ENCODE measurements around the gene COL13A1.

The COL13A1 gene

DNA sequence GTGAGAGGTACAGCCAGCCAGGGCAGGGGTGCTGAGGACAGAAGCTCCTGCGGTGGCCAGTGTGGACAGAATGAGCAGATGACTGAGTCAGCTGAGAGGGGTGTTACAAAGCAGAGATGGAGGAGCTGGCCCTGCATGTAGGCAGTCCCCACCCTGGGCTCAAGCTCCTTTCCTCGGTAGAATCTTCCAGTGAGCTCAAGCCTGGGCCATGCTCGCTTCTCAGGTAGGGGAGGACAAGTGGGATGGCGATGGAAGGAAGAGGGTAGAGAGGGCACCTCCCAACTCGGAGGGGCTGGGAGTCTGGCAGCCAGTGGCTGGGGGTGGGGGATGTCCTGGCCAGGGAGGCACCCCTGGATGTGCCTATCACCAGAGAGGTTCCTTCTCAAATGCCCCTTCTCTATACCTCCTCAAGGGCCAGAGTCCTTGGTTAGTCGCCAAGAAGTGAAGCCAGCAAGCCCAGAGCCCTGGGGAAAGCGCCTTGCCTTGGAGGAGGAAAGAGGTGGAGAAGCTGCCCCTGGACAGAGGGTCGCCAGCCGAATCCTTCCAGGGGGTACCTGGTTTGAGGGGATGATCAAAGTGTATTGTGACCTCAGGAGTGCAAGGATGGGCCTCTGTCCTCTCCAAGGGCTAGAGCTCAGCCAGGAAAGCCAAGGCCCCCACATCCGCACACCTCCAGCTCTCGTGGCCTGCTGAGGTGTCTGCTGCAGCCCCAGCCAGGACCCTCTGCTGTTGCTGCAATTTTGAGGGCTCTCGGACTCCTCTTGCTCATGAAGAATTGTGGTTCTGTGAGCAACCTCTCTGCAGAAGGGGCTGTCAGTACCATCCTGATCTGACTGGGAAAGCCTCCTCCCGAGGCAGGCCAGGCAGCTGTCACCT, 162.4 kb downstream of the COL13A1 start:
- Histone ChIP-seq H3K4me1 (ENCODE audit: insufficient read depth, insufficient read length) (no peaks in the 10 kb centered on the region), H3K4me3 (ENCODE audit: insufficient read length, low read depth) (no peak overlapping the region), H3K9ac (ENCODE audit: insufficient read length, low read depth) (no peak overlapping the region), H3K36me3 (ENCODE audit: insufficient read depth, insufficient read length, low read length) (no peaks in the 10 kb centered on the region), H3K27me3 (ENCODE audit: insufficient read depth, insufficient read length) (no peaks in the 10 kb centered on the region), H3K9me3 (ENCODE audit: insufficient read depth, low read length) (no peaks in the 10 kb centered on the region)
- DNase-seq (ENCODE audit: low read depth, low spot score) = no peak
- no peak for TF ChIP-seq ZNF274 (IDR thresholded peaks at IDR 0.05; ENCODE audit: low read depth, low read length)
- no peak for TF ChIP-seq SUZ12 (IDR thresholded peaks at IDR 0.05; ENCODE audit: extremely low read depth, insufficient read depth, insufficient read length)
- no peak for TF ChIP-seq YY1 (IDR thresholded peaks at IDR 0.05; ENCODE audit: insufficient read depth, insufficient read length)

DNA sequence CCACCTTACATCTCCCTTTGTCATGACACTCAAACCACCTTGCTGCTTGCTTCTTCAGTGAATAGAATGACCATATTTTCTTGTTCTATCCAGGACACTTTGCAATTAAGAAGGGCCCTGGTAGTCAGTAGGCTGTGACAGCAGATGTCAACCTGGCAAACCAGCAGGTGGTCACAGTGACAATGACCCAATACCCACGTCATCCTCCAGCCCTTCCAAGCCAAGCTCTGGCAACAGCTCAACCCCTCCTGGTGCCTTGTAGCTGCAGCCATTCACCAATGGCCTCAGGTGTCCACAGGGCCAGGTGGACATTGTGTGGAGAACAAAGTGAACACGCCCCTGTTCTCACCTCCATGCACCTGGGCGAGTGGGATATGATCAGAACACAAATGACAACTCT, 163.4 kb downstream of the COL13A1 start:
- H3K27me3 ChIP-seq (ENCODE audit: insufficient read depth, insufficient read length) = no peaks in the 10 kb centered on the region
- H3K9me3 ChIP-seq (ENCODE audit: insufficient read depth, low read length) = no peaks in the 10 kb centered on the region
- H3K36me3 ChIP-seq (ENCODE audit: insufficient read depth, insufficient read length, low read length) = no peaks in the 10 kb centered on the region
- no peak overlapping the region for H3K9ac ChIP-seq (ENCODE audit: insufficient read length, low read depth)
- no peak overlapping the region for H3K4me3 ChIP-seq (ENCODE audit: insufficient read length, low read depth)
- DNase-seq (ENCODE audit: low read depth, low spot score) = no peak
- no peaks in the 10 kb centered on the region for H3K4me1 ChIP-seq (ENCODE audit: insufficient read depth, insufficient read length)
- no peak for TF ChIP-seq SUZ12 (IDR thresholded peaks at IDR 0.05; ENCODE audit: extremely low read depth, insufficient read depth, insufficient read length)
- no peak for TF ChIP-seq ZNF274 (IDR thresholded peaks at IDR 0.05; ENCODE audit: low read depth, low read length)
- no peak for TF ChIP-seq YY1 (IDR thresholded peaks at IDR 0.05; ENCODE audit: insufficient read depth, insufficient read length)

GRCh38 chr10:69965919-69966662, 164.4 kb downstream of the COL13A1 start:
- TF ChIP-seq SUZ12 (IDR thresholded peaks at IDR 0.05; ENCODE audit: extremely low read depth, insufficient read depth, insufficient read length) = no peak
- no peak for TF ChIP-seq ZNF274 (IDR thresholded peaks at IDR 0.05; ENCODE audit: low read depth, low read length)
- TF ChIP-seq YY1 (IDR thresholded peaks at IDR 0.05; ENCODE audit: insufficient read depth, insufficient read length) = no peak
- Histone ChIP-seq H3K27me3 (ENCODE audit: insufficient read depth, insufficient read length) (no peaks in the 10 kb centered on the region), H3K9me3 (ENCODE audit: insufficient read depth, low read length) (no peaks in the 10 kb centered on the region), H3K4me3 (ENCODE audit: insufficient read length, low read depth) (no peak overlapping the region), H3K4me1 (ENCODE audit: insufficient read depth, insufficient read length) (no peaks in the 10 kb centered on the region), H3K36me3 (ENCODE audit: insufficient read depth, insufficient read length, low read length) (no peaks in the 10 kb centered on the region), H3K9ac (ENCODE audit: insufficient read length, low read depth) (no peak overlapping the region)
- no peak for DNase-seq (ENCODE audit: low read depth, low spot score)

GRCh38 chr10:69968830-69969229, 167.1 kb downstream of the COL13A1 start:
- Histone ChIP-seq H3K4me3 (ENCODE audit: insufficient read length, low read depth) (no peak overlapping the region), H3K9me3 (ENCODE audit: insufficient read depth, low read length) (no peaks in the 10 kb centered on the region), H3K9ac (ENCODE audit: insufficient read length, low read depth) (no peak overlapping the region), H3K27me3 (ENCODE audit: insufficient read depth, insufficient read length) (no peaks in the 10 kb centered on the region), H3K4me1 (ENCODE audit: insufficient read depth, insufficient read length) (no peaks in the 10 kb centered on the region), H3K36me3 (ENCODE audit: insufficient read depth, insufficient read length, low read length) (no peaks in the 10 kb centered on the region)
- no peak for DNase-seq (ENCODE audit: low read depth, low spot score)
- TF ChIP-seq YY1 (IDR thresholded peaks at IDR 0.05; ENCODE audit: insufficient read depth, insufficient read length) (no peak), SUZ12 (IDR thresholded peaks at IDR 0.05; ENCODE audit: extremely low read depth, insufficient read depth, insufficient read length) (no peak), ZNF274 (IDR thresholded peaks at IDR 0.05; ENCODE audit: low read depth, low read length) (no peak)

- no peak overlapping the region for H3K4me3 ChIP-seq (ENCODE audit: insufficient read length, low read depth)
- no peaks in the 10 kb centered on the region for H3K27me3 ChIP-seq (ENCODE audit: insufficient read depth, insufficient read length)
- no peak overlapping the region for H3K9ac ChIP-seq (ENCODE audit: insufficient read length, low read depth)
- TF ChIP-seq YY1 (IDR thresholded peaks at IDR 0.05; ENCODE audit: insufficient read depth, insufficient read length) = no peak
- no peak for TF ChIP-seq ZNF274 (IDR thresholded peaks at IDR 0.05; ENCODE audit: low read depth, low read length)
- no peak for TF ChIP-seq SUZ12 (IDR thresholded peaks at IDR 0.05; ENCODE audit: extremely low read depth, insufficient read depth, insufficient read length)
- H3K36me3 ChIP-seq (ENCODE audit: insufficient read depth, insufficient read length, low read length) = no peaks in the 10 kb centered on the region
- no peak for DNase-seq (ENCODE audit: low read depth, low spot score)
- H3K9me3 ChIP-seq (ENCODE audit: insufficient read depth, low read length) = no peaks in the 10 kb centered on the region
- H3K4me1 ChIP-seq (ENCODE audit: insufficient read depth, insufficient read length) = no peaks in the 10 kb centered on the region
These were observed 168.3 kb downstream of the COL13A1 start for GRCh38 chr10:69969977-69970376.

GRCh38 chr10:69972981-69973397, 171.3 kb downstream of the COL13A1 start:
- no peak overlapping the region for H3K9ac ChIP-seq (ENCODE audit: insufficient read length, low read depth)
- no peaks in the 10 kb centered on the region for H3K36me3 ChIP-seq (ENCODE audit: insufficient read depth, insufficient read length, low read length)
- TF ChIP-seq SUZ12 (IDR thresholded peaks at IDR 0.05; ENCODE audit: extremely low read depth, insufficient read depth, insufficient read length) (no peak), ZNF274 (IDR thresholded peaks at IDR 0.05; ENCODE audit: low read depth, low read length) (no peak)
- H3K4me1 ChIP-seq (ENCODE audit: insufficient read depth, insufficient read length) = no peaks in the 10 kb centered on the region
- no peaks in the 10 kb centered on the region for H3K9me3 ChIP-seq (ENCODE audit: insufficient read depth, low read length)
- no peak for DNase-seq (ENCODE audit: low read depth, low spot score)
- H3K4me3 ChIP-seq (ENCODE audit: insufficient read length, low read depth) = no peak overlapping the region
- no peaks in the 10 kb centered on the region for H3K27me3 ChIP-seq (ENCODE audit: insufficient read depth, insufficient read length)

GRCh38 chr10:69973678-69974077, 172.0 kb downstream of the COL13A1 start:
- no peaks in the 10 kb centered on the region for H3K27me3 ChIP-seq (ENCODE audit: insufficient read depth, insufficient read length)
- H3K4me1 ChIP-seq (ENCODE audit: insufficient read depth, insufficient read length) = no peaks in the 10 kb centered on the region
- DNase-seq (ENCODE audit: low read depth, low spot score) = no peak
- H3K36me3 ChIP-seq (ENCODE audit: insufficient read depth, insufficient read length, low read length) = no peaks in the 10 kb centered on the region
- H3K4me3 ChIP-seq (ENCODE audit: insufficient read length, low read depth) = no peak overlapping the region
- H3K9ac ChIP-seq (ENCODE audit: insufficient read length, low read depth) = no peak overlapping the region
- no peaks in the 10 kb centered on the region for H3K9me3 ChIP-seq (ENCODE audit: insufficient read depth, low read length)
- no peak for TF ChIP-seq ZNF274 (IDR thresholded peaks at IDR 0.05; ENCODE audit: low read depth, low read length)
- no peak for TF ChIP-seq YY1 (IDR thresholded peaks at IDR 0.05; ENCODE audit: insufficient read depth, insufficient read length)
- TF ChIP-seq SUZ12 (IDR thresholded peaks at IDR 0.05; ENCODE audit: extremely low read depth, insufficient read depth, insufficient read length) = no peak

Data from NT2/D1 (cell line).